GM12891 (cell line): ENCODE data around the gene INSL6.

ENCODE experiments used
- PAX5 ChIP-seq: IDR thresholded peaks from 2 replicates; pipeline ENCODE4 v1.6.1; 2011; ENCODE audit warnings: low read length, moderate library complexity, mild to moderate bottlenecking; ENCODE audit not compliant: insufficient read depth, severe bottlenecking
- POLR2A ChIP-seq: IDR thresholded peaks from 2 replicates; pipeline ENCODE4 v1.6.1; 2011; ENCODE audit warnings: low read depth, low read length, control low read depth
- POLR2AphosphoS5 ChIP-seq: IDR thresholded peaks from 2 replicates; pipeline ENCODE4 v1.6.1; 2011; ENCODE audit warnings: low read depth, low read length, control low read depth
- TAF1 ChIP-seq: IDR thresholded peaks from 2 replicates; pipeline ENCODE4 v1.6.1; 2011; ENCODE audit warnings: low read depth, low read length, control low read depth

DNA sequence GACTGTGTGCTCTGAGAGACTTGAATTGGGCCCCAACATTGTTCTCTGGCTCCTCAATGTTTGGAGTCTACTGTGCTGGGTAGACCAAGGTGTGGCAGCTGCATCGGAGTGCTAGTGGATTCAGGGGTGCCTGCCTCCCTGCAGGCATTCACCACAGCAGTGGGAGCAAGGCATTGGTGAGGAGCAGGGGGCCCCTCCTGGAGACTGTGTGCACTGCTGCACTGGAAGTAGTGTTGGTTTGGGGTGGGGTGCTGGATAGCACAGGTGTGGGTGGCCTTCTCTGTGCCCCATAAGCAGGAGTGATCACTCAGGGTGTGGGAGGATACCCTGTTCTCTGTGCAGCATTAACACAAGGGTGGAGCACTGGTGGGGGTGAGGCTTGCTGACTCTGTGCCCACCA is 39.2 kb downstream of the INSL6 start:
- TF ChIP-seq POLR2AphosphoS5 (no peak), POLR2A (no peak), TAF1 (no peak), PAX5 (no peak)
